GM19023 (cell line): ENCODE results near the gene BEND2.
"Not testable (repeated sequence)": the region's sequence is repeated elsewhere in the genome, so short reads cannot be mapped to it uniquely, and the experiment has no call there.

Experiments
- ATAC-seq: cut with Tn5 transposase; IDR thresholded peaks from one replicate; pipeline ENCODE4 v1.9.1; 2021; ENCODE audit warnings: mild to moderate bottlenecking, moderate library complexity; ENCODE audit not compliant: unreplicated experiment

Gene BEND2

GRCh38 chrX:18220786-18221185 lies at the start of gene BEND2:
TSS of gene BEND2 (minus strand) at chrX:18220886. CDS start at chrX:18220750, 136 bp downstream.
- ATAC-seq = no peak

GRCh38 chrX:18255059-18255458 lies 34.4 kb upstream of the BEND2 start:
- ATAC-seq = no peak

GRCh38 chrX:18252644-18253359 lies 32.1 kb upstream of the BEND2 start:
- no peak for ATAC-seq

- ATAC-seq = not testable (repeated sequence)
These were observed 9.0 kb upstream of the BEND2 start for GRCh38 chrX:18229646-18230045.

GRCh38 chrX:18228069-18228468 lies 7.4 kb upstream of the BEND2 start:
- no peak for ATAC-seq

GRCh38 chrX:18227458-18227857 lies 6.8 kb upstream of the BEND2 start:
- ATAC-seq = no peak

GRCh38 chrX:18210470-18210869 lies 10.2 kb downstream of the BEND2 start:
- ATAC-seq = no peak

- no peak for ATAC-seq
These were observed 14.0 kb downstream of the BEND2 start for GRCh38 chrX:18206657-18207056.

- ATAC-seq = no peak
These were observed 17.1 kb downstream of the BEND2 start for GRCh38 chrX:18203631-18204030.

GRCh38 chrX:18194688-18195087 lies 26.0 kb downstream of the BEND2 start:
- ATAC-seq = no peak

GRCh38 chrX:18179446-18179845 lies 41.2 kb downstream of the BEND2 start:
- ATAC-seq = no peak

- ATAC-seq = no peak
These were observed 45.7 kb downstream of the BEND2 start for GRCh38 chrX:18174971-18175370.

GRCh38 chrX:18174209-18174608 lies 46.5 kb downstream of the BEND2 start:
- ATAC-seq = no peak

GRCh38 chrX:18173494-18174180 lies 47.0 kb downstream of the BEND2 start:
- ATAC-seq = no peak

- no peak for ATAC-seq
These were observed 47.7 kb downstream of the BEND2 start for GRCh38 chrX:18172970-18173369.

- ATAC-seq = no peak
These were observed 49.8 kb downstream of the BEND2 start for GRCh38 chrX:18170910-18171309.

GRCh38 chrX:18166068-18166467 lies 54.6 kb downstream of the BEND2 start:
- no peak for ATAC-seq

GRCh38 chrX:18160369-18160768 lies 60.3 kb downstream of the BEND2 start:
- no peak for ATAC-seq

- no peak for ATAC-seq
These were observed 61.7 kb downstream of the BEND2 start for GRCh38 chrX:18158963-18159362.

- no peak for ATAC-seq
These were observed 69.0 kb downstream of the BEND2 start for GRCh38 chrX:18151649-18152048.

- ATAC-seq = no peak
These were observed 69.5 kb downstream of the BEND2 start for GRCh38 chrX:18151157-18151556.

GRCh38 chrX:18149454-18149853 lies 71.2 kb downstream of the BEND2 start:
- ATAC-seq = no peak
